Karpas-422 (cell line): Measurements from ENCODE around the gene TMEM59L. TPM values are rescaled to one million over a fixed set of nuclear protein-coding genes. Genes with fewer than 3 reads are reported as not detected.

Experiments used
- DNase-seq: peaks from one replicate; pipeline ENCODE4 v3.0.0-alpha.2; 2015
- H2AFZ ChIP-seq: fragments of 200-600 bp; sonication (generic); 2 replicates; pipeline ENCODE4 v1.6.1; 2014; ENCODE audit warnings: antibody characterized with exemption, low read length, mixed read lengths
- H3K27ac ChIP-seq: fragments of 200-600 bp; sonication (generic); 2 replicates; pipeline ENCODE4 v1.5.1; 2014; ENCODE audit warnings: mild to moderate bottlenecking, low read length, moderate library complexity
- H3K27me3 ChIP-seq: fragments of 200-600 bp; sonication (generic); 2 replicates; pipeline ENCODE4 v1.6.1; 2014; ENCODE audit warnings: low read length, mixed read lengths
- H3K36me3 ChIP-seq: fragments of 200-600 bp; sonication (generic); 2 replicates; pipeline ENCODE4 v1.6.1; 2014; ENCODE audit warnings: low read length, mixed read lengths; ENCODE audit not compliant: insufficient read depth
- H3K4me1 ChIP-seq: fragments of 200-600 bp; sonication (generic); 2 replicates; pipeline ENCODE4 v1.6.1; 2014; ENCODE audit warnings: mild to moderate bottlenecking, low read length, mixed read lengths
- H3K4me2 ChIP-seq: fragments of 200-600 bp; sonication (generic); 2 replicates; pipeline ENCODE4 v1.6.1; 2014; ENCODE audit warnings: low read length, low read depth, mild to moderate bottlenecking; ENCODE audit not compliant: poor library complexity, severe bottlenecking
- H3K4me3 ChIP-seq: fragments of 200-600 bp; sonication (generic); 2 replicates; pipeline ENCODE4 v1.5.1; 2014; ENCODE audit warnings: mild to moderate bottlenecking, antibody characterized with exemption, low read length, mixed read lengths
- H3K79me2 ChIP-seq: fragments of 200-600 bp; sonication (generic); 2 replicates; pipeline ENCODE4 v1.6.1; 2014; ENCODE audit warnings: mild to moderate bottlenecking, low read length, mixed read lengths
- H3K9ac ChIP-seq: fragments of 200-600 bp; sonication (generic); 2 replicates; pipeline ENCODE4 v1.6.0; 2014; ENCODE audit warnings: low read length
- H3K9me2 ChIP-seq: fragments of 200-600 bp; sonication (generic), shearing (Covaris generic); replicated peaks from 2 replicates; pipeline ENCODE4 v1.6.0; 2014; ENCODE audit warnings: mild to moderate bottlenecking, low read length, moderate library complexity; ENCODE audit not compliant: insufficient read depth
- H3K9me3 ChIP-seq: fragments of 300-700, 200-600 bp; sonication (generic); 2 replicates; pipeline ENCODE4 v1.6.1; 2014; ENCODE audit warnings: low read length, mixed read lengths
- H4K20me1 ChIP-seq: fragments of 200-600 bp; sonication (generic); 2 replicates; pipeline ENCODE4 v1.6.1; 2014; ENCODE audit warnings: mild to moderate bottlenecking, antibody characterized with exemption, low read length, low read depth; ENCODE audit not compliant: insufficient read depth
- total RNA-seq: library from RNA; depleted of rRNA; stranded (reverse); fragments of >200 nt; shearing (Covaris generic); gene quantifications from 2 replicates; pipeline ENCODE4 v1.2.3, GENCODE V29; 2014; ENCODE audit warnings: low replicate concordance

TMEM59L gene
- total RNA-seq, 1 experiment from 2014 or later, result 2.5 TPM

- peak; percentile 70 for DNase-seq
- Histone ChIP-seq H3K79me2 (no peaks in the 10 kb centered on the region), H3K9me2 (no peaks in the 10 kb centered on the region), H3K4me2 (peak overlapping the region; percentile 4), H3K4me1 (peaks cover 56% of the 10 kb centered on the region), H3K27me3 (no peaks in the 10 kb centered on the region), H3K27ac (no peak overlapping the region), H3K9me3 (no peaks in the 10 kb centered on the region), H3K9ac (peak overlapping the region; percentile 51), H3K36me3 (no peaks in the 10 kb centered on the region), H2AFZ (no peak overlapping the region), H3K4me3 (no peak overlapping the region), H4K20me1 (peaks cover 52% of the 10 kb centered on the region)
Observed at GRCh38 chr19:18659281-18660050, 46.8 kb downstream of the TMEM59L start.

- Histone ChIP-seq H4K20me1 (peaks cover 43% of the 10 kb centered on the region), H3K4me2 (no peak overlapping the region), H3K27me3 (no peaks in the 10 kb centered on the region), H3K4me1 (peaks cover 58% of the 10 kb centered on the region), H3K9me2 (no peaks in the 10 kb centered on the region), H3K4me3 (no peak overlapping the region), H3K9me3 (no peaks in the 10 kb centered on the region), H3K9ac (no peak overlapping the region), H3K27ac (no peak overlapping the region), H3K79me2 (no peaks in the 10 kb centered on the region), H2AFZ (no peak overlapping the region), H3K36me3 (no peaks in the 10 kb centered on the region)
- no peak for DNase-seq
Observed at GRCh38 chr19:18660051-18660910, 47.6 kb downstream of the TMEM59L start.

- no peak for DNase-seq
- H3K79me2 ChIP-seq, result no peaks in the 10 kb centered on the region
- H4K20me1 ChIP-seq, result peaks cover 35% of the 10 kb centered on the region
- no peak overlapping the region for H3K4me2 ChIP-seq
- no peaks in the 10 kb centered on the region for H3K9me3 ChIP-seq
- H3K4me1 ChIP-seq, result peaks cover 67% of the 10 kb centered on the region
- H3K36me3 ChIP-seq, result no peaks in the 10 kb centered on the region
- H3K27ac ChIP-seq, result no peak overlapping the region
- no peaks in the 10 kb centered on the region for H3K27me3 ChIP-seq
- H3K4me3 ChIP-seq, result no peak overlapping the region
- H3K9ac ChIP-seq, result no peak overlapping the region
- no peak overlapping the region for H2AFZ ChIP-seq
- no peaks in the 10 kb centered on the region for H3K9me2 ChIP-seq
Observed at GRCh38 chr19:18660939-18661670, 48.4 kb downstream of the TMEM59L start.

DNA sequence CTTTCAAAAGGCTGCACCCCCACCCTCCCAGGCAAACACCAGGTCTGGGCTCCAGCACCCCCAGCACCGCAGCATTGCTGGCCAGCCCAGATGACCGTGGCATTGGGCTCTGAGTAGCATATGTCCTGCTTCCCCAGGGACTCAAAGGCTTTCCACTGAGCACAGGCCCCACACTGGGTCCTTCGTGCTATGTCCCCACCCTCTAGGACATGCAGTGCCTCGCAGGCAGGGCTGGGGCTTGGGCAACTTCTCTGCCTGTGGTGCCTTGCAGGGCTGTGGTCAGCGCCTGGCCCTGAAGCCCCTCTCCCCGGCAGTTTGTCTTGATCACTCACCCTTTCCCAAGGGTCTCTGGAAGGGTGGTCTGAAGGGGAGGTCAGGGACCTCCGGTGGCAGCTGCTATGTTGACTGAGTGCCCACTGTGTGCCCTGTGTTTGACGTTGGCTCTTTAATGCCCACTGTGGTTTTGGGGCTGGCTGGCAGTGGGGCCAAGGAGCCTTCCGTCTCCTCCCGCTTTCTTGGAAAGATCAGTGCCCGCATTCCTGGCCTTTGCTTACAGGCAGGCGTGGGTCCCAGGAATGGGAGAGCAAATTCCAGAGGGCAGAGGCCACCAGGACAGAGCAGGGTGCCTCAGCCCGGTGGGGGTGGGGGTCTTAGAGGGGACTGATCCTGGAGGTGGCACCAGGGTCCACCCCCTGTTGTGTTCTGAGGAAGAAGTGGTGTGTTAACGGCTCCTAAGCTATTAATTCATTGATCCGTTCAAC lies 50.5 kb downstream of the TMEM59L start:
- no peak overlapping the region for H2AFZ ChIP-seq
- no peaks in the 10 kb centered on the region for H3K79me2 ChIP-seq
- H4K20me1 ChIP-seq, result peaks cover 18% of the 10 kb centered on the region; the same call in 1 of the 2 replicates
- no peaks in the 10 kb centered on the region for H3K27me3 ChIP-seq
- no peak overlapping the region for H3K9ac ChIP-seq
- no peak overlapping the region for H3K4me2 ChIP-seq
- H3K27ac ChIP-seq, result no peak overlapping the region
- DNase-seq, result no peak
- H3K36me3 ChIP-seq, result peaks cover 4% of the 10 kb centered on the region; the same call in 1 of the 2 replicates
- no peaks in the 10 kb centered on the region for H3K9me2 ChIP-seq
- no peak overlapping the region for H3K4me3 ChIP-seq
- H3K9me3 ChIP-seq, result no peaks in the 10 kb centered on the region
- peaks cover 64% of the 10 kb centered on the region for H3K4me1 ChIP-seq

- no peak for DNase-seq
- Histone ChIP-seq H2AFZ (no peak overlapping the region), H3K9me3 (no peaks in the 10 kb centered on the region), H3K27ac (0 out of 2 replicates have a peak overlapping the region, but pooled peaks have one; percentile 40), H3K4me2 (no peak overlapping the region), H3K79me2 (no peaks in the 10 kb centered on the region), H3K4me1 (peaks cover 55% of the 10 kb centered on the region), H3K36me3 (peaks cover 4% of the 10 kb centered on the region; the same call in 1 of the 2 replicates), H3K9me2 (no peaks in the 10 kb centered on the region), H3K4me3 (no peak overlapping the region), H3K27me3 (no peaks in the 10 kb centered on the region), H3K9ac (no peak overlapping the region), H4K20me1 (peaks cover 10% of the 10 kb centered on the region; the same call in 1 of the 2 replicates)
Observed at GRCh38 chr19:18663940-18664530, 51.4 kb downstream of the TMEM59L start.

GRCh38 chr19:18665771-18666202 lies 53.1 kb downstream of the TMEM59L start:
- H3K4me3 ChIP-seq, result no peak overlapping the region
- no peaks in the 10 kb centered on the region for H3K27me3 ChIP-seq
- peak overlapping the region; percentile 49 for H3K4me2 ChIP-seq
- peak overlapping the region; percentile 73 for H3K27ac ChIP-seq
- H3K79me2 ChIP-seq, result no peaks in the 10 kb centered on the region
- H3K9me3 ChIP-seq, result no peaks in the 10 kb centered on the region
- H3K4me1 ChIP-seq, result peaks cover 41% of the 10 kb centered on the region
- peak overlapping the region; percentile 51 for H3K9ac ChIP-seq
- no peaks in the 10 kb centered on the region for H3K9me2 ChIP-seq
- DNase-seq, result peak; percentile 55
- peaks cover 4% of the 10 kb centered on the region; the same call in 1 of the 2 replicates for H3K36me3 ChIP-seq
- H4K20me1 ChIP-seq, result peaks cover 5% of the 10 kb centered on the region; the same call in 1 of the 2 replicates
- no peak overlapping the region for H2AFZ ChIP-seq

DNA sequence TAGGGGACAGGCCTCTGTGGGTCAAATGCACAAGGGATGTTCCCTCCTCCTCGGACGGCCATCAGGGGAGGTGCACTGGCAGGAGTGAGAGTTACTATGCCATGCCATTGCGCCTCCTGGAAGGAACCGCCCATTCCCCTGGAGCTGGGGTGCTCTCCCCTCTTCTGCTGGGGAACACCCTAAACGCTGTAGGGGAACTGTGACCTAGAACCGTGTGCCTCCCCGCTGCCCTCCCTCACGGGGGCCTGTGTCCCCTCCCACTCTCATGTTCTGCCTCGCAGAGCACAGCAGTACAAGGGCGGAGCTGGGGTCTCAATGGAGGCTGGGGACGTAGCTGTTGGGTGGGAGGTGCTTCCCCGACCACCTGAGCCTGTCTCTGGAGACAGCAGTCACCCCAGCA lies 53.6 kb downstream of the TMEM59L start:
- Histone ChIP-seq H3K36me3 (peaks cover 4% of the 10 kb centered on the region; the same call in 1 of the 2 replicates), H3K9ac (peak overlapping the region; percentile 51), H2AFZ (no peak overlapping the region), H3K27me3 (no peaks in the 10 kb centered on the region), H3K9me3 (no peaks in the 10 kb centered on the region), H3K4me2 (peak overlapping the region; percentile 49), H3K79me2 (no peaks in the 10 kb centered on the region), H3K4me1 (peaks cover 36% of the 10 kb centered on the region), H3K4me3 (no peak overlapping the region), H3K9me2 (no peaks in the 10 kb centered on the region), H4K20me1 (0 out of 2 replicates have a peak, but pooled peaks cover 5% of the 10 kb centered on the region), H3K27ac (peak overlapping the region; percentile 73)
- no peak for DNase-seq
